ENCODE results near the gene CWF19L1.
A peak's percentile ranks its signal among the peaks of the same experiment; 100 is the strongest.

CWF19L1 gene

GRCh38 chr10:100183481-100183880, 84.0 kb downstream of the CWF19L1 start:
- DNase-seq (ENCODE audit: low read depth) = peak; percentile 13
- H3K4me3 ChIP-seq (replicated peaks; ENCODE audit: low read depth, low read length) = no peak overlapping the region
- no peak for TF ChIP-seq CTCF (IDR thresholded peaks at IDR 0.05; ENCODE audit: low read length, missing control alignments)

- H3K4me3 ChIP-seq (replicated peaks; ENCODE audit: low read depth, low read length) = no peak overlapping the region
- TF ChIP-seq CTCF (IDR thresholded peaks at IDR 0.05; ENCODE audit: low read length, missing control alignments) = no peak
- DNase-seq (ENCODE audit: low read depth) = no peak
Measured at GRCh38 chr10:100182908-100183307, 84.5 kb downstream of the CWF19L1 start.
